HepG2 (cell line): ENCODE measurements around the gene HMGN1. TPM values are rescaled to one million over a fixed set of nuclear protein-coding genes. Genes with fewer than 3 reads are reported as not detected.

Experiments
- AGO2 ChIP-seq: fragments of 200-400 bp; formaldehyde crosslinking; optimal IDR thresholded peaks from 2 replicates; pipeline ENCODE3; 2017; ENCODE audit warnings: mild to moderate bottlenecking, low read depth, low read length, moderate library complexity
- ARNT2 ChIP-seq: sonication (generic); formaldehyde crosslinking; IDR thresholded peaks from 2 replicates; pipeline ENCODE4 v1.8.0; 2022; ENCODE audit warnings: mild to moderate bottlenecking, low read depth, missing genetic modification reagents, moderate library complexity
- ATF2 ChIP-seq: sonication (generic); formaldehyde crosslinking; IDR thresholded peaks from 2 replicates; pipeline ENCODE4 v1.4.0; 2020; ENCODE audit warnings: missing genetic modification reagents
- BRCA1 ChIP-seq: sonication (generic); formaldehyde crosslinking; IDR thresholded peaks from 2 replicates; pipeline ENCODE4 v1.4.0; 2020; ENCODE audit warnings: missing genetic modification reagents
- CENPBD1 ChIP-seq: sonication (generic); formaldehyde crosslinking; IDR thresholded peaks from 2 replicates; pipeline ENCODE4 v1.8.0; 2022; ENCODE audit warnings: missing genetic modification reagents, low read depth, mild to moderate bottlenecking, borderline replicate concordance
- ERF ChIP-seq: IDR thresholded peaks from 2 replicates; pipeline ENCODE4 v1.6.1; 2018; ENCODE audit warnings: missing biosample characterization, missing genetic modification reagents
- LBX2 ChIP-seq: sonication (generic); formaldehyde crosslinking; IDR thresholded peaks from 2 replicates; pipeline ENCODE4 v1.5.0; 2020; ENCODE audit warnings: missing genetic modification reagents, mild to moderate bottlenecking, borderline replicate concordance
- MYPOP ChIP-seq: sonication (generic); formaldehyde crosslinking; IDR thresholded peaks from 2 replicates; pipeline ENCODE4 v1.8.1; 2023; ENCODE audit warnings: mild to moderate bottlenecking, moderate library complexity, missing genetic modification reagents
- NFE2L1 ChIP-seq: sonication (generic); formaldehyde crosslinking; IDR thresholded peaks from 2 replicates; pipeline ENCODE4 v1.4.0; 2020; ENCODE audit warnings: missing genetic modification reagents, mild to moderate bottlenecking, borderline replicate concordance
- PHB2 ChIP-seq: fragments of 450-650 bp; IDR thresholded peaks from 2 replicates; pipeline ENCODE4 v1.6.1; 2018; ENCODE audit not compliant: partially characterized antibody
- PHF20 ChIP-seq: sonication (generic); formaldehyde crosslinking; IDR thresholded peaks from 2 replicates; pipeline ENCODE4 v1.5.0; 2020; ENCODE audit warnings: mild to moderate bottlenecking, missing genetic modification reagents
- TCF7 ChIP-seq: sonication (generic); IDR thresholded peaks from 2 replicates; pipeline ENCODE4 v1.6.1; 2016; ENCODE audit warnings: antibody characterized with exemption, low read depth
- XBP1 ChIP-seq: sonication (generic); formaldehyde crosslinking; IDR thresholded peaks from 2 replicates; pipeline ENCODE4 v1.5.0; 2020; ENCODE audit warnings: missing genetic modification reagents
- ZBTB21 ChIP-seq: sonication (generic); formaldehyde crosslinking; IDR thresholded peaks from 2 replicates; pipeline ENCODE4 v1.4.0; 2020; ENCODE audit warnings: missing genetic modification reagents
- ZNF12 ChIP-seq: sonication (generic); formaldehyde crosslinking; IDR thresholded peaks from 2 replicates; pipeline ENCODE4 v1.5.0; 2020; ENCODE audit warnings: missing genetic modification reagents
- ZNF276 ChIP-seq: sonication (generic); formaldehyde crosslinking; IDR thresholded peaks from 2 replicates; pipeline ENCODE4 v1.4.0; 2020; ENCODE audit warnings: mild to moderate bottlenecking, low read depth, missing genetic modification reagents
- ZNF382 ChIP-seq: sonication (generic); formaldehyde crosslinking; IDR thresholded peaks from 2 replicates; pipeline ENCODE4 v1.5.0; 2020; ENCODE audit warnings: missing genetic modification reagents, mild to moderate bottlenecking, borderline replicate concordance
- ZNF484 ChIP-seq: sonication (generic); formaldehyde crosslinking; IDR thresholded peaks from 2 replicates; pipeline ENCODE4 v1.5.1; 2020; ENCODE audit warnings: mild to moderate bottlenecking, low read depth, missing genetic modification reagents, borderline replicate concordance
- ZNF687 ChIP-seq: sonication (generic); formaldehyde crosslinking; IDR thresholded peaks from 2 replicates; pipeline ENCODE4 v1.5.1; 2020; ENCODE audit warnings: mild to moderate bottlenecking, missing genetic modification reagents, moderate library complexity
- polyA plus RNA-seq, 8 experiments: library from polyadenylated mRNA; depleted of rRNA in 3 of 8; stranded (reverse) in 7 of 8; unstranded in 1 of 8; fragments of >200 nt; fragmentation: Illumina TruSeq in 4 of 8; extraction: Trizol in 4 of 8; gene quantifications; 2 replicates each; pipeline versions ENCODE4 v1.2.1 to v1.2.3, GENCODE V29; 2011 to 2016; ENCODE audit warnings: low read depth in 4 of 8, missing spikeins in 1 of 8, mixed read lengths in 1 of 8; ENCODE audit not compliant: insufficient read depth in 1 of 8
- total RNA-seq, 5 experiments: library from RNA; depleted of rRNA; stranded (reverse); fragments of >200 nt; fragmentation: Illumina TruSeq; extraction: Trizol; gene quantifications; 2 replicates each; pipeline ENCODE4 v1.2.3, GENCODE V29; 2016; ENCODE audit warnings: low read depth in 1 of 5

Gene HMGN1
- total and polyA plus RNA-seq, 2 of the 13 experiments (the other 11 are each of a cell fraction or from before 2014, with no cell fraction given): 104 to 286 TPM

GRCh38 chr21:39314143-39315027 lies 34.5 kb downstream of the HMGN1 start (continued):
- TF ChIP-seq ZNF484 (CRISPR knock-in tag) (no peak), LBX2 (CRISPR knock-in tag) (0 out of 2 replicates have a peak, but pooled peaks have one; percentile 29), ZBTB21 (CRISPR knock-in tag) (no peak), MYPOP (0 out of 2 replicates have a peak, but pooled peaks have one; percentile 13), ATF2 (peak; percentile 22; the same call in 1 of the 2 replicates), AGO2 (peak; percentile 78), NFE2L1 (CRISPR knock-in tag) (0 out of 2 replicates have a peak, but pooled peaks have one; percentile 32), ARNT2 (no peak), CENPBD1 (CRISPR knock-in tag) (0 out of 2 replicates have a peak, but pooled peaks have one; percentile 35), XBP1 (CRISPR knock-in tag) (no peak), PHF20 (0 out of 2 replicates have a peak, but pooled peaks have one; percentile 4), TCF7 (no peak), BRCA1 (CRISPR knock-in tag) (no peak), ZNF687 (CRISPR knock-in tag) (peak; percentile 64), ZNF382 (no peak), ERF (CRISPR knock-in tag) (no peak), PHB2 (no peak), ZNF276 (CRISPR knock-in tag) (no peak), ZNF12 (peak; percentile 99)
